ENCODE measurements around the gene PSKH1. TPM values are rescaled to one million over a fixed set of nuclear protein-coding genes. Genes with fewer than 3 reads are reported as not detected.
"Not testable (repeated sequence)": the region's sequence is repeated elsewhere in the genome, so short reads cannot be mapped to it uniquely, and the experiment has no call there.

The PSKH1 gene
- total RNA-seq, 2 experiments from 2014 or later, result 21.0 to 21.6 TPM

DNA sequence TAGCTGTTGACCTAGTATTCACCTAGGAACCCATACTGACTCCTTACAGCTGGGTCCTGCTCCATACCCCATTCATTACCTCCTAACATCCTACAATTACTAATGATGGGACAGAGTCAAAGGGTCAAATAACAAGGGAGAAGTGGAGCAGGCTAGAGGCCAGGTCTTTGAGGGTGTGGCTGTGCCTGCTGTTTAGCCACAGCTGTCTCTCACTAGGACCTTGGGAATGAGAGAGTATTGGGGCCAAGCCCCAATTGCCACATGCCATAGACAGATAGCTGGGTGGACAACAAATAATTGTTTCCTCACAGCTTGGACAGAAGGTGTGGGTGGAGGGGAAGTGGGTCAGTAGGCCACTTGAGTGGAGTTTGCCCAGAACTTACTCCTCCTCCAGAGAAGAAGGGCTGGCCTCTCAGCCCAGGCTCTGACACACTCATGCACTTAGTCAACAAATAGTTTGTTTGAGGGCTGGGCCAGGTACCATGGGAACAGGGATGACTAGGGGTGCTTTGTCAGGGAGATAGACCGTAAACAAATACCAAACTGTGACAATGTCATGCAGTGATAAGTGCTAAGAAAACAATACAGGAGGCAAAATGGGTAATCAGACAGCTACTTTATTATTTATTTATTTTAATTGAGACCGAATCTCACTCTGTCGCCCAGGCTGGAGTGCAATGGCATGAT lies 35.4 kb upstream of the PSKH1 start:
- no peak overlapping the region for H3K4me3 Mint-ChIP-seq
- no peaks in the 10 kb centered on the region for H3K27me3 Mint-ChIP-seq
- H3K36me3 Mint-ChIP-seq, result peaks cover 12% of the 10 kb centered on the region
- no peaks in the 10 kb centered on the region for H3K9me3 Mint-ChIP-seq (ENCODE audit: low read depth)
- peak overlapping the region; percentile 49 for H3K27ac Mint-ChIP-seq
- no peak for DNase-seq
- peak; percentile 67 for ATAC-seq
- CTCF ChIA-PET, result interaction anchor here (0.8 to 3.6 kb wide), 3 partner anchors 9 to 113 kb away, joined by 3 to 14 read pairs (median 3); no protein-coding TSS in a partner anchor
- H3K4me1 Mint-ChIP-seq, result peaks cover 17% of the 10 kb centered on the region

DNA sequence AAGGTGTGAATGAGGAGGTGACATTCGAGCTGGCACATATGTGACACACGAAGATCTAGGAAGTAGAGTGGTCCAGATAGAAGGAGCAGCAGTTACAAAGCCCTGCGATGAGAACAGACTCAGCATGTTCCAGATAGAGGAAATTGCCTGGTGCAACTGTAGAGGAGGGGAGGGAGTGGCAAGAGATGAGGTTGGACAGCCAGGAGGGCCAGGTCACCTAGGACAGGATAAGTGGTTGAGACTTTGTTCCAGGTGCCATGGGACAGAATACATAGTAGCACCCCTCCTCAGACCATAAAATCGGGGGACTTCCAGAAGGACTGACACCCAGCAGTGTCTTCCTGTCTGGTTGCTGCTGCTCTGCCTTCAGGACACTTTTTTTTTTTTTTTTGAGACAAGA lies 34.6 kb upstream of the PSKH1 start:
- Mint-ChIP-seq H3K36me3 (peaks cover 12% of the 10 kb centered on the region), H3K4me1 (peaks cover 19% of the 10 kb centered on the region), H3K27ac (peak overlapping the region; percentile 66), H3K9me3 (ENCODE audit: low read depth) (no peaks in the 10 kb centered on the region), H3K4me3 (no peak overlapping the region), H3K27me3 (no peaks in the 10 kb centered on the region)
- CTCF ChIA-PET, result interaction anchor here (0.7 to 3.6 kb wide), 3 partner anchors 8 to 672 kb away, joined by 3 to 14 read pairs (median 3); no protein-coding TSS in a partner anchor
- ATAC-seq (no peak), DNase-seq (no peak)

GRCh38 chr16:67860589-67861398 lies 32.3 kb upstream of the PSKH1 start:
- Mint-ChIP-seq H3K9me3 (ENCODE audit: low read depth) (no peaks in the 10 kb centered on the region), H3K27me3 (no peaks in the 10 kb centered on the region), H3K36me3 (peaks cover 13% of the 10 kb centered on the region), H3K27ac (no peak overlapping the region), H3K4me1 (peaks cover 15% of the 10 kb centered on the region), H3K4me3 (no peak overlapping the region)
- CTCF ChIA-PET, result interaction anchor here (1.4 to 7.6 kb wide), 3 partner anchors 13 to 45 kb away, joined by 3 to 71 read pairs (median 14); no protein-coding TSS in a partner anchor
- ATAC-seq, result no peak
- no peak for DNase-seq

GRCh38 chr16:67861877-67862276 lies 31.2 kb upstream of the PSKH1 start:
- CTCF ChIA-PET, result interaction anchor here (0.6 to 7.6 kb wide), 3 partner anchors 22 to 160 kb away, joined by 3 to 71 read pairs (median 7); no protein-coding TSS in a partner anchor
- no peak overlapping the region for H3K27ac Mint-ChIP-seq
- H3K9me3 Mint-ChIP-seq (ENCODE audit: low read depth), result no peaks in the 10 kb centered on the region
- no peaks in the 10 kb centered on the region for H3K27me3 Mint-ChIP-seq
- H3K4me1 Mint-ChIP-seq, result peaks cover 14% of the 10 kb centered on the region
- ATAC-seq, result no peak
- H3K4me3 Mint-ChIP-seq, result no peak overlapping the region
- H3K36me3 Mint-ChIP-seq, result peaks cover 16% of the 10 kb centered on the region
- DNase-seq, result no peak

- H3K4me1 Mint-ChIP-seq, result peaks cover 8% of the 10 kb centered on the region
- no peaks in the 10 kb centered on the region for H3K27me3 Mint-ChIP-seq
- H3K4me3 Mint-ChIP-seq, result no peak overlapping the region
- ATAC-seq (no peak), DNase-seq (no peak)
- H3K36me3 Mint-ChIP-seq, result peaks cover 19% of the 10 kb centered on the region
- no peaks in the 10 kb centered on the region for H3K9me3 Mint-ChIP-seq (ENCODE audit: low read depth)
- peak overlapping the region; percentile 46 for H3K27ac Mint-ChIP-seq
- CTCF ChIA-PET, result interaction anchor here (1.3 to 7.6 kb wide), 5 partner anchors 9 to 190 kb away, joined by 3 to 71 read pairs (median 4); no protein-coding TSS in a partner anchor
Observed at GRCh38 chr16:67862623-67863583, 30.2 kb upstream of the PSKH1 start.

- peaks cover 18% of the 10 kb centered on the region for H3K36me3 Mint-ChIP-seq
- not testable (repeated sequence) for H3K27me3 Mint-ChIP-seq
Observed at GRCh38 chr16:67864044-67864443, 29.0 kb upstream of the PSKH1 start.

GRCh38 chr16:67864594-67864993 lies 28.5 kb upstream of the PSKH1 start:
- Mint-ChIP-seq H3K27ac (no peak overlapping the region), H3K27me3 (no peaks in the 10 kb centered on the region), H3K9me3 (ENCODE audit: low read depth) (no peaks in the 10 kb centered on the region), H3K4me3 (no peak overlapping the region), H3K4me1 (peaks cover 5% of the 10 kb centered on the region), H3K36me3 (peaks cover 18% of the 10 kb centered on the region)
- CTCF ChIA-PET, result interaction anchor here (1.0 to 7.6 kb wide), 5 partner anchors 11 to 344 kb away, joined by 3 to 71 read pairs (median 5); no protein-coding TSS in a partner anchor
- ATAC-seq, result no peak
- no peak for DNase-seq

More at GRCh38 chr16:67864044-67864443, 29.0 kb upstream of the PSKH1 start:
- not testable (repeated sequence) for ATAC-seq; H3K27ac Mint-ChIP-seq; H3K9me3 Mint-ChIP-seq (ENCODE audit: low read depth); DNase-seq; H3K4me1 Mint-ChIP-seq; H3K4me3 Mint-ChIP-seq
- CTCF ChIA-PET, result interaction anchor here (1.0 to 7.6 kb wide), 4 partner anchors 22 to 191 kb away, joined by 3 to 71 read pairs (median 4); no protein-coding TSS in a partner anchor

DNA sequence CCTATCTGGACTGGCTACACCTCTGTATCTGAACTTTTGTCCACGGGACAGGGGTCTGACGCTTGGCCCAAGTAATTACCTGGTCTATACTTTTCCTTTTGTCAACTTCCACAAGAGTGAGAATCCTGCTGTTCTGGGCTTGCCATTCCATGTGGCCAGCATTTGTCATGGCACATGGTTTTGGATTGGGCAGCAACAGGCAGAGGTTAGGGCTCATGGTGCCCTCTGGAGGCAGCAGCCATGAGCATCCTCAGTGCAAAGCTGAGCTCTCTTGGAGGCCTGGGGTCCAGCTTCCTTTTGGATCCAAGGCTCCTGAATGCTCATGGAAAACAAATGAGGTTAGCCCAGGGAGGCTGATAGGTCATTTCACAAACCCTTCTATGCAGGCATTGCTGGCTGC lies 27.7 kb upstream of the PSKH1 start:
- DNase-seq, result no peak
- no peak overlapping the region for H3K4me3 Mint-ChIP-seq
- no peaks in the 10 kb centered on the region for H3K27me3 Mint-ChIP-seq
- CTCF ChIA-PET, result interaction anchor here (0.9 to 7.6 kb wide), 8 partner anchors 12 to 344 kb away, joined by 3 to 71 read pairs (median 4); no protein-coding TSS in a partner anchor
- H3K4me1 Mint-ChIP-seq, result peaks cover 5% of the 10 kb centered on the region
- peaks cover 20% of the 10 kb centered on the region for H3K36me3 Mint-ChIP-seq
- ATAC-seq, result peak; percentile 54
- H3K27ac Mint-ChIP-seq, result peak overlapping the region; percentile 56
- no peaks in the 10 kb centered on the region for H3K9me3 Mint-ChIP-seq (ENCODE audit: low read depth)

DNA sequence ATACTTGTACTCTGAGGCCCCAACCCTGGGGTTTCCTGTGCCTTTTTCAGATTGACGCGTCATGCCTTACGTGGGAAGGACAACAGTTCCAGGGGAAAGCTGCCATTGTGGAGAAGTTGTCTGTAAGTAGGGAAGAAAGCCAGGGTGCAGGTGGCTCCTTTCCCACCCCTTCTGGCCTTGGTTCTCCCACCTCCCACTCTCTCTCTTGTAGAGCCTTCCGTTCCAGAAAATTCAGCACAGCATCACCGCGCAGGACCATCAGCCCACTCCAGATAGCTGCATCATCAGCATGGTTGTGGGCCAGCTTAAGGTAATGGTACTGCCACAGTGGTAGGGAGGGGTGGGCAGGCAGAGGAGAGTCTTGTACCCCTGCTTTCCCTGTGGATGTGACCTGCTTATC lies 24.8 kb upstream of the PSKH1 start:
- ATAC-seq (no peak), DNase-seq (no peak)
- Mint-ChIP-seq H3K27me3 (no peaks in the 10 kb centered on the region), H3K36me3 (peaks cover 21% of the 10 kb centered on the region), H3K9me3 (ENCODE audit: low read depth) (no peaks in the 10 kb centered on the region), H3K4me1 (peaks cover 5% of the 10 kb centered on the region), H3K4me3 (no peak overlapping the region), H3K27ac (no peak overlapping the region)
- CTCF ChIA-PET, result interaction anchor here (1.3 to 1.5 kb wide), 2 partner anchors 16 to 52 kb away, joined by 5 to 7 read pairs; no protein-coding TSS in a partner anchor

GRCh38 chr16:67869653-67870052 lies 23.4 kb upstream of the PSKH1 start:
- peak overlapping the region; percentile 41 for H3K27ac Mint-ChIP-seq
- H3K27me3 Mint-ChIP-seq, result no peaks in the 10 kb centered on the region
- H3K4me3 Mint-ChIP-seq, result no peak overlapping the region
- peaks cover 21% of the 10 kb centered on the region for H3K36me3 Mint-ChIP-seq
- CTCF ChIA-PET, result no interaction called here
- ATAC-seq, result no peak
- no peaks in the 10 kb centered on the region for H3K9me3 Mint-ChIP-seq (ENCODE audit: low read depth)
- DNase-seq, result no peak
- H3K4me1 Mint-ChIP-seq, result peaks cover 16% of the 10 kb centered on the region

DNA sequence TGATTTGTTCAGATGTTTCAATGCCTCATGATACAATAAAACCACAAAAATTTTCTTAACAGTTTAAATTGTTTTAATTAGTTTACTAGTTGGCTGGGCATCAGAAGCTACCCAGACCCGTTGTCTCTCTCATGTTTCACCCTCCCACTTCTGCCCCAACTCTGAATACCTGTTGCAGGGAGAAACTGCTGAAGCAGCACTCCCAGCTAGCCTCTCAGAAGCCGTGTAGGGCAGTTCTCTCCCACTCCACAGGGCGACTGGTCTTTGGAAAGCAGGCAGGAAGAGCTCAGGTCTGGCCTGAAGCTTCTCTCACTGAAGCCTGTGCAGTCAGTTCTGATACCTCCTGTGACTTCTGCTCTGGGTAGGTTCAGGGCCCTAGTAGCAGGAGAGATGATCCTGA lies 21.8 kb upstream of the PSKH1 start:
- ATAC-seq (no peak), DNase-seq (no peak)
- H3K4me1 Mint-ChIP-seq, result peaks cover 31% of the 10 kb centered on the region
- H3K36me3 Mint-ChIP-seq, result peaks cover 22% of the 10 kb centered on the region
- H3K9me3 Mint-ChIP-seq (ENCODE audit: low read depth), result no peaks in the 10 kb centered on the region
- CTCF ChIA-PET, result interaction anchor here (0.6 to 2.3 kb wide), 8 partner anchors 8 to 350 kb away, joined by 3 to 17 read pairs (median 3); partner anchors contain the start of gene NRN1L
- H3K4me3 Mint-ChIP-seq, result no peak overlapping the region
- H3K27ac Mint-ChIP-seq, result no peak overlapping the region
- H3K27me3 Mint-ChIP-seq, result no peaks in the 10 kb centered on the region

DNA sequence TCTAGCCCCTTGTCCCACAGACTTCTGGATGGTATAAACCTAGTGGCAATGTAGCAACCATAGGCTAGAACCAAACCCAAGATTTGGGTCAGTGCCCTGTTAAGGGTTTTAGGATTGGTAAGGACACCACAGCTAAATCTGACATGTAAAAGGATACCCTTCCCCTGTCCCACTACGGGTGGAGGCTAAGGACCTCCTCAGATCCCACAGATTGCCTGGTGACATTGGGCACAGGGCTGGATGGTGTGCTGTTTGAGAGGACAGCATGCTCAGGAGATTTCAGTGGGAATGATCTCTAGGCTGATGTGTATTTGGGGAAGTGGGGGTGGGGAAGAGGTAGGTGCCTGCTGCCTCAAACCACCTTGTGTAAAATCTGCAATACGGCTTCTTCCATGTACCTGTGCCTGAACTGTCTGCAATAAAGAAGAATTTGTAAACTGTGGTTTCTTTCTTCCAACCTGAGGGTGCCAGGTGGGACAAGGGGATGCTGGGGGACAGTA lies 20.9 kb upstream of the PSKH1 start:
- CTCF ChIA-PET, result interaction anchor here (0.8 to 2.3 kb wide), 6 partner anchors 9 to 351 kb away, joined by 3 to 17 read pairs (median 4); partner anchors contain the start of gene NRN1L
- Mint-ChIP-seq H3K4me3 (peak overlapping the region; percentile 80), H3K4me1 (peaks cover 31% of the 10 kb centered on the region), H3K36me3 (peaks cover 22% of the 10 kb centered on the region), H3K9me3 (ENCODE audit: low read depth) (no peaks in the 10 kb centered on the region), H3K27ac (peak overlapping the region; percentile 83), H3K27me3 (no peaks in the 10 kb centered on the region)
- DNase-seq, result no peak
- no peak for ATAC-seq

Data from activated CD8-positive, alpha-beta memory T cell treated with anti-CD3 and anti-CD28 coated beads, Interleukin-2, amount 10 ng/mL, durations not matched to agents 7 days and 5 days (primary cell).